GM21367 (cell line): ENCODE results near the gene TSPAN14.

Source experiments
- ATAC-seq: cut with Tn5 transposase; IDR thresholded peaks from one replicate; pipeline ENCODE4 v1.9.1; 2021; ENCODE audit not compliant: unreplicated experiment

Gene TSPAN14

DNA sequence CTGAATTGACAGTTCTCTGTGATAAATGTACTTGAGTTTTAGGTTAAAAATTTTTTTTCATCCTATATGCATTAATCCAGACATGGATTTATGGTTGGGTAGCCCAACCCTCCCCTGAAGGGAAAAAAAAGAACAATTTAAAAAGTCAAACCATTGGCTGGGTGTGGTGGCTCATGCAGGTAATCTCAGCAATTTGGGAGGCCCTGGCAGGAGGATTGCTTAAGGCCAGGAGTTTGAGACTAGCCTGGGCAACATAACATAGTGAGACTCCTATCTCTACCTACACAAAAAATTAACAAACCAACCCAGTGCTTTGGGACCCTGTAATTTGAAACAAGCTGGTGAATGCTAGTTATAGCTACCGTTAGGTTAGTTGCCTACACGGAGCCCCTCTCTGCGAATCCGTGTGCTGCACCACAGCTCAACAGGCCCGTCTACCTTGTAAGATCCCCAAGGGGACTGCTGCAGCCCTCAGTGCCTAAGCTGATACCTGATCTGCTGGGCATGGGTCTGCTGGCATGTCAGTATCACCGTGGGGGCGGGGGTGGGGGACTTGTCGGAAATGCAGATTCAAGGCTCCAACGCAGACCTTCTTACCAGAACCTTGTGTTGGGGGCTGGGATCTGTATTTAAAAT, 32.8 kb downstream of the TSPAN14 start:
- no peak for ATAC-seq

DNA sequence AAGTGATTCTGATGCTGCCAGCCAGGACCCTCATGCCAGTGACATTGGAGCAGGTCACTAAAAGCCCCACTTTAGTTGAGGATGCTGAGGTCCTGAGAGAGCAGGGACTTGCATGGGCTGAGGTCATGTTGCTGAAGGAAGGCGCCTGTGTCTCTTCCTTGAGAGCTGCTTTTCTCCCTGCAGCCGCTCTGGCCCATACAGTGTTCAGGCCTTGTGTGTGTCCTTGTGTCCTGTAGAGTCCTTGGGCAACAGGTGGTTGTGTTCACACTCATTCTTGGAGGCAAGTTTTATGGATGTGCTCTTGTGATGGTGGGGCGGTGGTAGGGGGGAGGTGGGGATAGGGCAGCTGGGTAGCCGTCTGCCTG, 33.3 kb downstream of the TSPAN14 start:
- ATAC-seq: no peak

DNA sequence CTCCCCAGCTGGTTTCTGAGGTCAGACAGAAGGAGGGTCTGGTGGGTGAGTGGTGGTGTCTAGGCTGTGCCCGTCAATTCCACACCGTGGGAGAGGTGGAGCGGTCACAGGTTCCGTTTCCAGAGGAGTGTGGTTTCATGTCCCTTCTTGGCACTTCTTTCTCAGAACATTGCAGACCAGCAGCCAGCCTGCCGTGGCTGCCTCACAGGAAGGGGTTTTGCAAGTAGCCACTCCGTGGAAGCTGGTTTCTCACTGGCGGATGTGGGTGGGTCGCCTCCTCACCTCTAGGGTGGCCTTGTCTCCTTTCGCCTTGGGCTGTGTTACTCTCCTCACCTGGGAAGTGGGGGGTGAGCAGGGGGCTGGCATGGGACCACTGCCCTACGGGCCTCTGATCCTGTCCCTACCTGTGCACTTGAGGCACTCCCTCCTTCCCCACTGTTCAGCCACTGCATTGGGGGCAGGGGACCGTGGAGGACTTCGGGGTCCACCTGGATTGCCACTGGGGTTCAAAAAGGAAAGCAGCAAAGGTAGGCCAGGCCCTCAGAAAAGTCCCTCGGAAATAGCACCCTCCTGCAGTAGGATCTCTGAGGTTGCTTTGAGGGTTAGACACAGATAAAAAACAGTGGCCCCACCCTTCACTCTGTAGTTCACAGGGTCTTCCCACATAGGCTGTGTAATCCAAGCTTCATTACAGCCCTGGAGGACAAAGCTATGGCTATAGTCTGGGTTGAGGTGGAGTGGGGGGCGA, 33.9 kb downstream of the TSPAN14 start:
- ATAC-seq: no peak

DNA sequence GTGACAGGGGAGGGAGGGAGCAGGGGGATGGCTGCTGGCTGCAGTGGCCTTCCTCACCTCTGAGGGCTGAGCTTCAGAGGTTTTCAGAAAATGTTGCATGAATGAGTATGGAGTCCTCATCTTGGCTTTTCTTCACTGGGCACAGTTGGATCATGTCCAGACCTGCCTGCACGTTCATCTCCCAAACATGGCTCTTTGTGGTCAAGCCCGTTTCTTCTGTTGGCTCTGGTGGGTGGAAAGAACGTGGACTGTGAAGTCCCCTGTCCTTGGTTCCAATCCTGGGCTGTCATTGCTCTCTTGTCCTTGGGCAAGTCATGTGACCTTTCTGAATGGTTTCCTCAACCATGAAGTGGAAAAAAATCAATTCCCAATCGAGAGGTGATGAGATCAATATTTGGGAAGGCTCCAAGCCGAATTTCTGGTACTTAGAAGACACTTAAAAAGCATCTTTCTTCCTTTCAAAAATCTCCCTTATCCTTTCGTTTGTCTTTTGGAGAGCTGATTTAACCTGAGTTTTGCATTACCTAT, 34.5 kb downstream of the TSPAN14 start:
- ATAC-seq: no peak

DNA sequence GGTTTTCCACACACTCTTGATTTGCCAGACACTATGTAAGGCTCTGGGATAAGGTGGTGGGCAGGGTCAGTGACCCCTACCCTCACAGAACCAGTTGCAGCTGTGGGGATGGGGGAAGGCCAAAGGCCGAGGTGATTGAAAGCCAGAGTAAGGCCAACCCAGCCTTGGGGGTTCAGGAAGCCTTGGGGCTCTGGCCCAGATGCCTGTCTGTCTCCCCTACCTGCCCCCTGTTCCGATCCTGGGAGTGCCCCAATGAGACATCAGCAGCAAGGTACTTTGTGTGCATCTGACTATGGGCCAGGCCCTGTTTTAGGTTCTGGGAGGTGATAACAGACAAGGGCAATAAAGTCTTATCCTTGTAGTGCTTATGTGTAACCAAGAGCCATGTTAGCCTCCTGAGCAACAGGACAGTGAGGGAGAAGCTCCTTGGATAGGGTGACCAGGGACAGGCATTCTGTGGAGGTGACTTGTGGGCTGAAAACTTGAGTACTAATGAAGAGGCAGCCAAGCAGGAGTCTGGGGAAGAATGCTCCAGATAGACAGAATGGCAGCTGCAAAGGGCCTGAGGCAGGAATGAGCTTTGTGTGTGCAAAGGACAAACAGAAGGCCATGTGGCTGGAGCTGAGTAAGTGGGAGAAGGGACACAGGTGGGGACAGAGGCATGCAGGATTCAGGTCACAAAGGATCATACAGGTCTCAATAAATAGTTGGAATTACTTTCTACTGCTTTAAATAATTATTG, 35.4 kb downstream of the TSPAN14 start:
- no peak for ATAC-seq

DNA sequence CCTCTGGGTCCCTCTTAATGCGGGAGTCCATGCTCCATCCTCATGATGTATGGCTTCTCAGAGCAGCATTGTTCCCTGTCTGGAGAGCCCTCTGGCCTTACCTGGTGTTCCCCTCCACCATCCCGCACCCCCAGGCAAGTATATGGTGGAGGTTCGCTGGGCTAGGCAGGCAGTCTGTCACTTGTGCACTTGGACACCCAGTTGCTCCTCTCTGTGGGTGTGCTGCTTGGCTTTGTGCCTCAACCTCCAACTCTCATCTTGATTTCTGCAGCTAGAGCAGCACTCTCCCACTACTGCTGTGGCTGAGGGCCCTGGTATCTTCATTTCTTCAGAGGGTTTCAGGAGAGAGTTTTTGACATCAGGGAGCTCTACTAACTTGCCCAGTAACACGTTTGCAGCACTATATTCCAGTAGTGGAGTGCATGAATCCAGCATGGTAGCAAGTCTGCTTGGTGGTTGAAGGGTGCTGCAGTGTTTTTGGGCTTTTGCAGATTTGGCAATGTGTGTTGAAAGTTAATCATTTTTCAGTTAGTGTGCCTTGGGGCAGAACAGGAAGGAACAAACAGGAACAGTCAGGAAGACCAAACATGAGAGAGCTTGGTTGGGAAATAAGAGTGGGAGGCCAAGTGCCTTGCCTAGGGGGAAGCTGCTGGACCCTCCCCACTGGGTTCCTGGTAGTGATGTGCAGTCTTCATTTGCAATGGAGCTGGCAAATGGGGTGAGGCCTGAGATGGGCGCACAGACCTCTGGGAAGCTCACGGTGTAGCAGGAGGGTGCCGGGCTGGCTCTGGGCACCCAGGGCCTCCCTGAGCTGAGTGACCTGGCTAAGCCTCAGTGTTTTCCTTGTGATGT, 37.4 kb downstream of the TSPAN14 start:
- ATAC-seq: no peak

DNA sequence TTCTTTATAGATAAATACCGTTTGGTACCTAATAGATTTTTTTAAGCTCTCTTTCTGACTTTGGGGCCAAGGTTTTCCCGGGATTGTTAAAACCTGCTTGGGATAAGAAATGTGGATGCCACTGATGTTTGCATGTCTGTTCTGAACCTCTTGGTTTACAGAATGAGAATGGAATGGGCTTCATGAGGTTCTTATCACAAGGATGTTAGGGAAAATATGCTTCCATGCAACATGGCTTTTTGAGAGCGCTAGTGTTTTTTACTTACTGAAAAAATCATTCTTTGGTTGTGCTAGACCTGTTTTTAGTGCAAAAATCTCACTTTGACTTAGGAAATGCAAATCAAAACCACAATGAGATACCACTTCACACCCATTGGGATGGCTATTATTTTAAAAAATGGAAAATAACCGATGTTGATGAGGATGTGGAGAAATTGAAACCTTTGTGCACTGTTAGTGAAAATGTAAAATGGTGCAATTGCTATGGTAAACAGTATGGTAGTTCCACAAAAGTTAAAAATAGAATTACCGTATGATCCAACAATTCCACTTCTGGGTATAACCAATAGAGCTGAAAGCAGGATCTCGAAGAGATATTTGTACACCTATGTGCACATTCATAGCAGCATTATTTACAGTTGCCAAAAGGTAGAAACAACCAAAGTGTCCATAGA, 38.9 kb downstream of the TSPAN14 start:
- peak; percentile 31 for ATAC-seq

DNA sequence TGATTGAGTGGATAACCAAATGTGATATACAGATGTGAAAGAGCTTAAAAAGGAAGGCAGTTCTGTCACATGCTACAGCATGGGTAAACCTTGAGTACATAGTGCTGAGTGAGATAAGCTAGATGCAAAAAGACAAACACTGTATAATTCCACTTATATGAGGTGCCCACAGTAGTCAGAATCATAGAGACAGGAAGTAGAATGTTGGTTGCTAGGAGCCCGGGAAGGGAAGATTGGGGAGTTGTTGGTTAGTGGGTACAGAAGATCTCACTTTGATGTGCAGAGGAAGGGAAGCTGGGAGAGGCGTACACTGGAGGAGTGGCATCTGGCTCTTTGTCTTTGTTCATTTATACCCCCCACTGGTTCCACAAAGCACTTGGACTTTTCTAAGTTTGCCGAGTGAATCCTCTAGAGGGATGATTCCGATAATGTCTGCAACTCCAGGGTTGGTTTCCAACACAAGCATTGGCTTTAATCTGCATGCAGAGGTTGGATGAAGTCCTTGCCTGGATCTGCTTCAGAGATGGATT, 39.5 kb downstream of the TSPAN14 start:
- ATAC-seq: peak; percentile 55

DNA sequence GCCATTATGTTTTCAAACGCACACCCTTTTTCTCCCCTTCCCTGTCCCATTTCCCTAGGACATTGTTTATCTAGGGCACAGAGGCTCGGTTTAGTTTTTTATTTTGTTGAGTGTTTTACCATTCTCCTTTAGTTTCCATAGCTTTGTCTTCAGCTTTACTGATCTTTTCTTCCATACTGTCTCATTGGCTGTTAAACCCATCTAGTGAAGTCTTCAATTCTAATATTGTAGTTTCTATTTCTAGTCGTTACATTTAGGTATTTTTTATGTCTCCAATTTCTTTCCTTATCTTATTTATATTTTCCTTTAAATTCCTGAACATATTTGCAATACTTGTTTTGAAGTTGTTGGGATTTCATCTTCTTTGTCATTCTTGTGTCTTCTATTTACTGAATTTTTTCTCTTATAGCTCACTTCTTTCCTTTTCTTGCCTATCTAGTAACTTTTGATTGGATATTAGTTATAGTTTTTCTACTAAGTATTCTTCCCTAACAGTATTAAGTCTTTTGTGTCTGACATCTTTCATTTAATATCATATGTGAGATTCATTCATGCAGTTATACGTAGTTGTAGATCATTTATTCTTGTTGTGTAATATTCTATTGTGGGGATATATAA, 42.6 kb downstream of the TSPAN14 start:
- ATAC-seq: no peak

DNA sequence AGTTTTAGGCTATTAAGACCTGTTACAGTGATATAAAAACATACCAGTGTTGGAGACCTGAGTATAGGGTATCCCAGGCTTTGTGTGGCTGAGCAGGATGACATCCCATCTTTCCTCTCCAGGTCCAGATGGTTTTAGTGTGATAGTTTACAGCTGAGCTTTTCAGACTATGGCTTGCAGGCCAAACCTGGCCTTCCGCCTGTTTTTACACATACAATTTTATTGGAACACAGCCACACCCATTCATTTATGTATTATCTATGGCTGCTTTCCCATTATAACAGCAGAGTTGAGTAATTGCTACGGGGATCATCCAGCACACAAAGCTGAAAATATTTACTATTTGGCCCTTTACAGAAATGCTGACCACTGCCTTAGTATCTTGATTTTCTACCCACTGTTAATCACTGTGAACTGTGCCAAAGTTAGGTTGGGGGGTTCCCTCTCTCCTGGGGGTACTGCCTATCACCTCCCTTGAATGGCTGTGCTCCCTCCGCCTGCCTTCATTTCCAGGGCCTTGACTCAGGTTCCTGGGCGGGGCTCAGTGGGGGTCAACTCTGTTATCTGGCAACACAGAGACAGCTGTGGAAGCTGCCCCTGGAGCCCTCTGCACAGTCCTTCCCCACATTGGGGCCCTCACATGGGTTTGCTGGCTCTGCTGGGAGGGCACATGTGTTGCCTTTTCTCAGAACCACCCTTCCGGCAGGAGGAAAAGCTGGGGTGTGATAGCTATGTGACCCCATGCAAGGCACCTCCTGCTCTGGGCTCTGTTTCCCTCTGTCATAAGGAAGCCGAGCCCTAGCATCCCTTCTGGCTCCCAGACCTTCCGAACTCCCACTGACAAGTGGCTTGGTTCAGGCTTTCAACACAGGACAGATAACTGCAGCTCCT, 43.3 kb downstream of the TSPAN14 start:
- no peak for ATAC-seq

DNA sequence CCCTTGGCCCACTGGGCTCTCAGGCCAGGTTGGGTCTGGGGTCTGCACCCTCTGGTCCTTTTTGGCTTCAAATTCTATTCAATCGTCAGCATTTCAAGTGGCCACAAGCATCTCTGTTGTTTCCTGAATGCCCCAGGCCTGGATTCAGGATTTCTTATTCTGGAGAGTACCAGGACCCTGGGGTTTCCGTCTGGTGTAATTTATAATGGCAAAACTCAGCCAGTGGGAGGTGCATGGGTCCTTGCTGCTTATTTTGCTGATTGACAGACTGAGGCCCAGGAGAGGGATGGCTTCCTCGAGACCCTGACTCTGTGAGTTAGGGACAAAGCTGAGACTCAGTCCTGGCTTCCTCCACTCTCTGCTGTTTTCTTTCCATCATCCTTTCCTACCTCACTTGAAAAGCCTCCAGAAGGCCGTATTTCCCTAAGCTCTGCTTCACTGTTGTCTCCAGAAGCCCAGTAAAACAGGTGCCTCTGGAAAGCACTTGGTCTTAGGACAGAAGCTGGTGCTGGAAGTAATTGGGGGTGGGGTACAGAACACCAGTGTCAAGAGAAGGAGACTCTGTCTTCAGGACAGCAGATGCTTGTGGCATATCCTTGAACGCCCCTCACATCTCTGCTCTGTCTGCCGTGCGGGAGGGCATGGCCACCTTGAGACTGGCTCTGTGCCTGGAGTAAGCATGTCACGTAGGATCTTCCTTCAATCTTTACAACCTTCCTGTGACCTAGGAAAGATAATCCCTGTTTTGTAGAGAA, 44.1 kb downstream of the TSPAN14 start:
- ATAC-seq: no peak

DNA sequence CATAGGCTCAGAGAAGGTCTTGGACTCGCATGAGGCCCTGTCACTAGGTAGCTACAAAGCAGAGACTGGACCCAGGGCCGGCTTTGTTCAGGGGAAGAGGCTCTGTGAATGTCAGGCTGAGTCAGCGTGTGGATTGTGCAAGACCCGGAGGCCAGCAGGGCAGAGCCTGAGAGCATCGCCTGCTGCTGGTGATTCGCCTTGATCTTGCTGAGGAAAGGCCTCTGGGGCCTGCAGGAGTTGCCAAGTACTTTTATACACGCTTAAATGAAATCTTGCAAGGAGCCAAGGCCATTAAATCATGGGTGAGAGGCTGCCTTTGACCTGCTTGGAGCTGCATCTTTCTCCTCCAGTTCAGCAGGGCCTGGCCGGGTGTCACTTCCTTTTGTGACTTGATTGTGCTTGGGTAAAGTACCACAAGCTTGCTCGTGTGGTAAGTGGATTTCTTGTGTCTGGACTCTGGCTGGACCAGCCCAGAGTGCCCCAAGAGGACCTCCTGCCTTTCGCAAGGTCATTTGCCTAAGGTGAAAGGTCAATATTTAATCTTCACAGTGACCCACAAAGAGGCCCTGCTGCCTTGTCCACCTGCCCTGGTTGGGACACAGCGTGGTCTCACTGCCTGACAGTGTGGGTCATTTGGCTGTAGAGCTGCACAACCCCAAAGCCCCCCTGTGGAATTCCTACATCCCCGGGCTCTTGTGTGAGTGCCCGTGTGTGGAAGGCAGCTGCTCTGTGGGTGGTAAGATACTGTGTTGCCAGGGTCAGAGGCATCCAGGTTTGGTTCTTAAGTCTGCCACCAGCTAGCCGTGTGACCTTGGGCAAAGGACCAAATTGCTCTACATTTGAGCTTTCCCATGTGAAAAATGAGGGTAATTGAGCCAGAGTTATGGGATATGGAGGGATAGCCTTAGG, 45.0 kb downstream of the TSPAN14 start:
- no peak for ATAC-seq

DNA sequence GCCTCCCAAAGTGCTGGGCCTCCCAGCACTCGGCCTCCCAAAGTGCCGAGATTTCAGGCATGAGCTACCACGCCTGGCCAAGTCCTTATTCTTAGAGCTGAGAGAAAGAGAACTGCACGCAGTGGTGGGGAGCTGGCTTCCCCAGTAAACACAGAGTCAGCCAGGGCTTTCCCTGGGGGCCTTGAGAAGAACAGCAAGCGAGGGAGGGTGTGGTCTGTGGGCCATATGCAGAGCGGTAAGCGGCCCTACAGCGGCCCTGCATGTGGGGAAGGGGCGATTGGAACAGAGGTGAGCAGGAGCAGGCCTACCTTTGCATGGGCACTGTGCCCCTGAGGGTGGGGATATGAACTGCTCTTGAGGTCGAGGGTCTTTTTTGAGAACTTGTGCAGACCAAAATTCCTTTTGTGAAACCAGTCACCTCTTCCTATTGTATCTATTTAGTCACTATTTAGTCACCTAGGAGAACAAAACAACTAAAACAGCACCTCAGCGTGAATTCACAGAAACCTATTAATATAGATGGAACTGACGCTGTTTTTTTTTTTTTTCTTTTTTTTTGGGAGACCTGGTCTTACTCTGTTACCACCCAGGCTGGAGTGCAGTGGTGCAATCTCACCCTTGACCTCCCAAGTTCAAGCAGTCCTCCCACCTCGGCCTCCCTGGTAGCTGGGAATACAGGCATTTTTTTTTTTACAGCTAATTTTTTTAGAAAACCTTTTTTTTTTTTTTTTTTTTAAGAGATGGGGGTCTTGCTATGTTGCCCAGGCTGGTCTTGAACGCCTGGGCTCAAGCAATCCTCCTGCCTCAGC, 46.7 kb downstream of the TSPAN14 start:
- peak; percentile 62 for ATAC-seq

DNA sequence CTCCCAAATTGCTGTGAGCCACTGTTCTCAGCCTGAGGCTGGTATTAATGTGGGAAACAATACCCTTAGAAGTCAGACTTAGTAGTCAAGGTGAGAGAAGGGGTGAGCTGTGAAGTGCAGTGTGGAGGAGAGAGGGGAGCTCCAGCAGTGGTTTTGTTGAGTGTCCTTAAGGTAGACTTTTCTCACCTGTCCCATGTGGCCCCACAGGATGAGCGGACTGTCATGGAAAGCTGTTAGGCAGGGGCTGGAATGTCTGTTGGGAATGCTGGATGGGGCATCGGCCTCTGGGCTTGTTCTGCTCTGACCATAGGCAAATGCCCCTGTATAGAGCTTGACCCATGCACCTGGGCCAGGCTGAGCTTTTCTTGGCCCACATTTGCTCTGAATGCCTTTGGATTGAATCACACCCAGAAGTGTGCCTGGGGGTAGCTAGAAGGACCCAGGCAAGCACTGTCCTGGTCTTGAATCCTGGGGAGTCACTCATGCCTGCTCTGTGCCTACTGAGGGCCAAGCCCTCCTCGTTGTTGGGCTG, 47.3 kb downstream of the TSPAN14 start:
- no peak for ATAC-seq

DNA sequence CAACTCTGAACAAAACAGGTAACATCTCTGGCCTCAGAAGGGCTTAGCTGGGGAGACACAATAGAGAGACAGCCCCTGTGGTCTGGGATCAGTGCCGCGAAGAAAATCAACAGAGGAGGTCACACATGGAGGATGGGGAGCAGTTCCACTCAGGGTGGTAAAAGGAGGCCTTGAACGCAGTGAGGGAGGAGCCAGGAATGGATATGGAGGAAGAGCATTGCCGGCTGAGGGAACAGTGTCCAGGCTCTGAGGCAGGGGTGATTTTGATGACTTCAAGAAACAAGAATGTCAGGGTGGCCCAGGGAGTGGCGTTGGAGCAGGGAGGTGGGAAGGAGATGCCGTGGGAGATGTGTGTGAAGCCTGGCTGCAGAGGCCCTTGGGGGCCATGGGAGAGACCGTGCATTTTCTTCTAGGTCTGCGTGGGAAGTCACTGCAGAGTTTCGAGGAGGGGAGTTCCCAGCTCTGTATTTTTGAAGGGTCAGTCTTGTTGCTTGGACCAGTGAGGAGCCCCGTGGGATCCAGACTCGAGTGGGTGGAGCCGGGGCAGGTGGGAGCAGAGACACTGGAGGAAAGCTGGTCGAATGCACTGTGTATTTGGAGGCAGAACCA, 47.9 kb downstream of the TSPAN14 start:
- no peak for ATAC-seq
